Gastroesophageal sphincter (tissue), 3 donors: Measurements from ENCODE around the gene RHOXF2B.
"Not testable (repeated sequence)": the region's sequence is repeated elsewhere in the genome, so short reads cannot be mapped to it uniquely, and the experiment has no call there.

Experiments used
- EP300 ChIP-seq: sonication (generic); formaldehyde crosslinking; IDR thresholded peaks from one replicate; pipeline ENCODE4 v1.6.1; 2017; ENCODE audit warnings: antibody characterized with exemption, mild to moderate bottlenecking
- POLR2A ChIP-seq, 2 donors: fragments of 450-650 bp; IDR thresholded peaks; one replicate each; pipeline ENCODE4 v1.6.1; 2017; ENCODE audit warnings: antibody characterized with exemption in 2 of 2, mild to moderate bottlenecking in 2 of 2, moderate library complexity in 1 of 2
- POLR2AphosphoS5 ChIP-seq: sonication (generic); formaldehyde crosslinking; IDR thresholded peaks from one replicate; pipeline ENCODE4 v1.6.1; 2017; ENCODE audit warnings: antibody characterized with exemption
- TF ChIP-seq, protein P1 (sequence below), 4 experiments: fragments of 200-600 bp in 2 of 4; fragments of 450-650 bp in 2 of 4; sonication (generic) in 1 of 4; IDR thresholded peaks; one replicate each; pipeline ENCODE4 v1.5.1; 2017 to 2019; ENCODE audit warnings: antibody characterized with exemption in 4 of 4, mild to moderate bottlenecking in 2 of 4, moderate library complexity in 2 of 4

GRCh38 chrX:120101057-120101456 is 23.6 kb upstream of the RHOXF2B start:
- TF ChIP-seq, protein P1, sequence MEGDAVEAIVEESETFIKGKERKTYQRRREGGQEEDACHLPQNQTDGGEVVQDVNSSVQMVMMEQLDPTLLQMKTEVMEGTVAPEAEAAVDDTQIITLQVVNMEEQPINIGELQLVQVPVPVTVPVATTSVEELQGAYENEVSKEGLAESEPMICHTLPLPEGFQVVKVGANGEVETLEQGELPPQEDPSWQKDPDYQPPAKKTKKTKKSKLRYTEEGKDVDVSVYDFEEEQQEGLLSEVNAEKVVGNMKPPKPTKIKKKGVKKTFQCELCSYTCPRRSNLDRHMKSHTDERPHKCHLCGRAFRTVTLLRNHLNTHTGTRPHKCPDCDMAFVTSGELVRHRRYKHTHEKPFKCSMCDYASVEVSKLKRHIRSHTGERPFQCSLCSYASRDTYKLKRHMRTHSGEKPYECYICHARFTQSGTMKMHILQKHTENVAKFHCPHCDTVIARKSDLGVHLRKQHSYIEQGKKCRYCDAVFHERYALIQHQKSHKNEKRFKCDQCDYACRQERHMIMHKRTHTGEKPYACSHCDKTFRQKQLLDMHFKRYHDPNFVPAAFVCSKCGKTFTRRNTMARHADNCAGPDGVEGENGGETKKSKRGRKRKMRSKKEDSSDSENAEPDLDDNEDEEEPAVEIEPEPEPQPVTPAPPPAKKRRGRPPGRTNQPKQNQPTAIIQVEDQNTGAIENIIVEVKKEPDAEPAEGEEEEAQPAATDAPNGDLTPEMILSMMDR (IDR thresholded peaks at IDR 0.05), result not testable (repeated sequence)
- not testable (repeated sequence) for TF ChIP-seq POLR2A (IDR thresholded peaks at IDR 0.05); EP300; POLR2AphosphoS5
